ENCODE measurements around the gene MEGF10.

MEGF10 gene

DNA sequence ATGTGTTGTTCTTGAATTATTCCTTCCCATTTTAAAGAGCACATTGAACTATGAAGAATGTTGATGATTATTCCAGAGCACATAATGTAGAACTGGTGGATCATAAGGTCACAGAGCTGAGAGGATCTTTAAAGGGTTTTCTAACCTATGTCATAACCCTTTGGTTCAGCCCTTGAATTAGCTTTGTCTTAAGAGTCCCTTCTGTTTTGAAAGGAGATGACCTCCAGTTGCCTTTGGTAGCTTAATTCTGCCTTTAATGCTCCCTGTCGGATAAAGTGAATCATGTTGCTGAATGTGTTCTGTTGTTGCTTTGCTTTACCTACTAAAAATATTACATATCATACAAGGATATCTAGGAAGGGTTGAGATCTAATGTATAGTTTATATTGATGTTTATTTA is 127.8 kb downstream of the MEGF10 start:
- no peak for DNase-seq

DNA sequence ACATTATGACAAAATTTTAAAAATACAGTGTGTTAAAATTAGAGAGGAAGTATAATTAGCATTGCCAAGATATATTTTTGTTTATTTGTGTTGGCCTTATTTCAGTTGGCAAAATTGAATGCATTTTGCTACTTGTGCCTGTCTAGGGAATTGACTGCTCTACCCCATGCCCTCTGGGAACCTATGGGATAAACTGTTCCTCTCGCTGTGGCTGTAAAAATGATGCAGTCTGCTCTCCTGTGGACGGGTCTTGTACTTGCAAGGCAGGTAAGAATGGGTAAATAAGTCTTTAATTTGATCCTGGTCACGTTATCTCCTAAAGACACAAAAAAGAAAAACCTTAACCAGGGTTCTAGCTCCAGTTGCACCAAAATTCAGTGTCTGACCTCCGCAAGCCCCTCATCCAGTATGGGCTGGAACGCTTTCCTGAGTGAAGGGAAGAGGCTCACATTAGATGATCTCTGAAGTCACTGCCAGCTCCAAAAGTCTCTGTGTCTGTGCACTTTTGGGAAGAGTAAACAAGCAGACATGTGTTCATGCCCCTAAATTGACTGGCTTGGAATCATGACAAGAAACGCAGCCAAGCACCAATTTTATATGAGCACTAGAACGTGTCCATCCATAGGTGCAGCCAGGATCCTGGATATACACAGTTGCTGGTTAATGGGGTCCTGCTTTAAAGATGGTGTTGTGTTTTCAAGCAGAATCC is 128.5 kb downstream of the MEGF10 start:
- no peak for DNase-seq

DNA sequence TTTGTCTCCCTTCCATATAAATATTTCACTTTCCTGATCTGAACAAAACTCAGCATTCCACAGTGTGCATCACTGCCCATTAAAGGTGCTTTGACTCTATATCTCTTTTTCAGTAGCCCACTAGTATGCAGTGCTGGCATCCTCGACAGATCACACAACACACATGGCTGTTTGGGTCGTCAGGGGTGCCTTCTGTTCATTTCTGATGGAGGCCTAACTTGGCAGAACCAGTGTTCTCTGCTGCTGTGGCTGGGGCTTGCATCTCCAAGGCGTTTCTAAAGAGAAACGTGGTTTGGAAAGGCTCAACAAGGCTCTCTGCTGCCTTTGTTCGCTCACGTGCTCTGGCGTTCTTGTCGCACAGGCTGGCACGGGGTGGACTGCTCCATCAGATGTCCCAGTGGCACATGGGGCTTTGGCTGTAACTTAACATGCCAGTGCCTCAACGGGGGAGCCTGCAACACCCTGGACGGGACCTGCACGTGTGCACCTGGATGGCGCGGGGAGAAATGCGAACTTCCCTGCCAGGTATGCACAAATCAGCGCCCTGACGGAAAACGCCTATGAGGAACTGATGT is 129.2 kb downstream of the MEGF10 start:
- no peak for DNase-seq

DNA sequence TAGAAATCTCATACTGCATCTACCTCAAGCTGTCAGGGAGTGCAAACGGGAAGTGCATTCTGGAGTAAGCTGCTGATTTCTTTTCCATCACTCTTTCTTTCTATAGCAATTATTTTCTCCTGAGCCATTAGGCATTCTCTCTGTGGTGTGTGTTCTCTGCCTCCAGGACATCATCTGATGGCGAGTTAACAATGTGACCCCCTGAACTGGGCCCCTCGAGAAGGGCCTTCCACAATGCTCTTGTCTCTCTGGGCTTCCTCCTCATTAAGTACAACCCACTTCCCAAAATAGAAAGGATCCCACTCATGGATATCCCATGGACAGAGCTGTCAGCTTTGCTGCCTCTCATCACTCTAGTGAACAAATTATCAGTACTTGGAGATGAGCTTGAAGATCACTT is 130.2 kb downstream of the MEGF10 start:
- DNase-seq = no peak

DNA sequence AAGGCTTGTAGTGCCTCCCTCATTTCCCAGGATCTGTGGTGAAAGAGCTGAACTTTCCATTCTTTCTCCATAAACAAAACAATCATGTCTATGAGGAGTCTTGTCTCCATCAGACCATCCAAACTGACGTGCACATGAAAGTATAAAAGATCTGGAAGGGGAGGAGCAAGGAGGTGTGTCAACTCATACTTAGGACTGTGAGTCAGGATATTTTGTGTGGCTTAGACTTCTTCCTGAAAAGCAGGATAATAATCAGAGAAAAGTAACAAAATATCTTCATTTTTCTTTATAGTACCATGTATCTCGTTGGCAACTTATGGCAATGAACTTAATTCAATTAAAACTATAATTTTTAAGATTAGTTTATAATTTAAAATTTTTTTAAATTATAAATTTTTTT is 130.9 kb downstream of the MEGF10 start:
- DNase-seq = no peak

DNA sequence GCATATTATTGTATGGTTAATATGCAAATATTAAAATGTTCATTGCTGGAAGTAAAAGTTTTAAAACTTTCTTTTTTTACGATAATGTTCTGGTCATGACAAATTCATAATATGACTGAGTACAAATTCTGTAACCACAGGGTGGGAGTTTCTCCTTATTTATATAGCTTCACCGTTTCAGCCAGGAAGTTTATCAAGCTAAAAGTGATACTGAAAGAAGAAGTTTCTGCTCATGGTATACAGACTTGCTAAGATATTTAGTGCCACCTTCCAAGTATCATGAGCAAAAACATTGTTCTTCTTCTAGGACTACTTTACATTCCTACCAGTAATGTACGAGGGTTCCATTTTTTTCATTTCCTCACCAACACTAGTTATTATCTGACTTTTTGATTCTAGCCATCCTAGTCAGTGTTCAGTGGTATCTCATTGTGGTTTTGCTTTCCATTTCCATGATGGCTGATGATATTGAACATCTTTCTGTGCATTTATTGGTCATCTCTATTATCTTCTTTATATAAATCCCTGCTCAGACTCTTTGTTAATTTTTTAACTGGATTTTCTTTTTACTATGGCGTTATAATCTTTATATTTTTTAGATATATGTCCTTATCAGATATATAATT is 132.7 kb downstream of the MEGF10 start:
- DNase-seq = no peak

DNA sequence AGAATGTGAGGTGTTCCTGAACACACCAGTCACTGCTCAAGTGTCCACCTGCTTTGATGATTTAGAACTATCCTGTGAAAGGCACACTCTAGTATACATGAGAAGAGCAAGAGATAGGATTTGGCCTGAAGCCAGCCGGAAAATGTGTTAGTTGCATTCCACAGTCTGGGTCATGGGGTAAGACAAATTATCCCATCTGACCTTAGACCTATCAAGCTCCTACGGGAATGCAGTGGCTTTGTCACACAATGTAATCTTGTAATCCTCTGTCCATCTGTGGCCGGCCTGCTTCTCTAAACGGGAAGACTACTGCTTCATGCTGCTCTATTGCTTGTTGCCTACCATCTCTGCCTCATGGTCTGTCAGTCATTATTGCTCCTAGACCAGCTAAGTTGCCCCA is 134.4 kb downstream of the MEGF10 start:
- DNase-seq = no peak

DNA sequence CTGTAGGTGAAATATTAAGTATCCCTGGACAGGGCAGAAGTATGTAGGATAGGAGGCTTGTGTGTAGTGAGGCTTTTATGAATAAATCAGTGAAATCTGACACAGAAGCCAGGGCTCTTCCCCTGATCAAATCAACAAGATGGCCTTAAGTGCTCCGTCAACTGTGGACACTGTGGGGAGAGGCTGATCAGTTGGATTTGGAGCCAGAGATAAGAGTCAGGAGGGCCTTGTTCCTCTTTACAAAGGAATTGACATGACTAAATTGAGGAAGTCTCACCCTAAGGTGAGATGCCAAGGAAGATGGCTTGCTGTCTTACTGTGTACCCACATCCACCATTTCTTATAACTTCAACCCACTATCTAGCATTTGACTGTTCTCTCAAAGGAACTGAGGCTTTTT is 135.3 kb downstream of the MEGF10 start:
- no peak for DNase-seq

DNA sequence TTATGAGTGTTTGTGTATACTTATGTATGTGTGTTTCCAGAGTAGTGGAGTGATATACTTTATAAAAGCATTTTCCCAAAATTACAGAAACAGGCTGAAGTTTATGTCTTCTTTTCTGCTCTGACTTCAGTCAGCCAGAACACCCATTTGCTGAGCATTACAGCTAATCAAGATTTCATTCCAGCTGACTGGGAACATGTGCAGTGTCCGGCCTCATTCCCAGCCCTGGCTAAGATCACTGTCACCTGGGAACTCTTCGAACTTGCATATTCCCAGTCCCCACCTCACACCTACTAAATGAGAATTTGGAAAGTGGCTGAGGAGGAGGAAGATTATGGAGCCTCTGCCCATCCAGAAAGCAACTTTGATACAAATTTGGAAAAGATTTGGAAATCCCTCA is 136.1 kb downstream of the MEGF10 start:
- DNase-seq = no peak

DNA sequence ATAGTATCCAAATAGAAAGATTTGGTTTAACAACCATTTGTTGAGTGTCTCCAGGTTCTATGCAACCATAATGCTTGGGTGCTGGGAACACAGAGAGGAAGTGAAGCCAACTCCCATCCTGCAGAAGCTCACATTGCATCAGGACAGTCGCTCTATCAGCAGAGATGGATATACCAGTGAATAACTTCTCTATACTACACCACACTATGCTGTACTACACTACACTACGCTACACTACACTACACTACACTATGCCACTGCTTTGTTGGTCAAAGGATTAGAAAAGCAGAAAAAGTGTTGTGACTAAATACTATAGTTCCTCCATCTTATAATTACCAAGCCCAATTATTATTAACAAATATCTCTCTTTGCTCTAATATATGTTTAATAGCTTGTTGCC is 137.7 kb downstream of the MEGF10 start:
- no peak for DNase-seq

DNA sequence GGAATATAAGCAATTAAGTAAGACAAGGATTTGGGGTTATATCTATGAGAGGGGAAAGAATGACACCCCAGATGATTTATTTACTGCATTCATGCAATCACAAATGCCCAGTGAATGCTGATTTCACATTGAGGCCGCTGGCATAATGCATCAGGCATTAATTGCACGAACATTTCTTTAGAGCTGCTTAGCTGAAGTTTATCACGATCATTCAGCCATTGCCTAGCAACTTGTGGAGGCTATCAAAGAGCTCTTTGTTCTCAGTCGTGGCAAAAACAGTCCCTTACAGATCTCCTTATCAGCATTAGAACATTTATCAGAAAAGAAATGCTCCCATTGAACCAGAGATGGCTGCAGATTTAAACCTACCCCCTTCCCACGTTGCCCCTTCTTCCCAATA is 138.2 kb downstream of the MEGF10 start:
- no peak for DNase-seq

DNA sequence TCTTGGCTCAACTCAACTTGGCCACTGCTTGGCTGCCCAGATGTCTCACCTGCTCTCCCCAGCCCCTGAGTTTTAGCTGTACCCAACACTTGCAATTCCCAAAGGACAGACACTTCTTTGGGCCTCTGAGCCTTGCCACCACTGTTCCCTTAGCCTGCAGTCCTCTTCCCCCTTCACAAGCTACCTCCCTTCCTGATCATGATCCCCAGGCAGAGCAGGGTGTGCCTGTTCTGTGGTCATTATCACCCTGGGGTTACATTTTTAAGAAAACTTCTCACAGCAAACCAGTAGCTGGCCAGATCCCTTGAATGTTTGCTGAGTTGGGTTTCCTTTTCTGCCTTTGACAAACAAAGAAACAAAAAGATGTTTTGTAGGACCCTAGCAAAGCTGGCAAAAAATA is 139.3 kb downstream of the MEGF10 start:
- DNase-seq = no peak

DNA sequence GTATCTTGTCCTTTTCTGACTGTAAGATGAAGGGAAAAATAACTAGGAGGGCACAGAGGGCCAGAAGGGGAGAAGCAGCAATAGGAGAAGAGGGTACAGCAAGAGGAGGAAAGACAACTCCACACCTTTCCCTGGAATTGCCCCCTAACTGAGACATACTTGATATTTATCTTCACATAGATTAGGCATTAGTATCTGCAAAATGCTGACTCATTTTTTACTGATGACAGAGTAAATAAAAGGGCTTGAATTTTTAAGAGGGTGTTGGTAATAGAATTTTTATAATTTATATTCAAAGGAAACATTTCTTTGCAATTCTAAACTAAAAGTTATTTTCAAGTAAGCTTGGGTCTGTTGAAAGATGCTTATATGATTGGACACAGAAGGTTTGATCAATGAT is 140.0 kb downstream of the MEGF10 start:
- DNase-seq = no peak

DNA sequence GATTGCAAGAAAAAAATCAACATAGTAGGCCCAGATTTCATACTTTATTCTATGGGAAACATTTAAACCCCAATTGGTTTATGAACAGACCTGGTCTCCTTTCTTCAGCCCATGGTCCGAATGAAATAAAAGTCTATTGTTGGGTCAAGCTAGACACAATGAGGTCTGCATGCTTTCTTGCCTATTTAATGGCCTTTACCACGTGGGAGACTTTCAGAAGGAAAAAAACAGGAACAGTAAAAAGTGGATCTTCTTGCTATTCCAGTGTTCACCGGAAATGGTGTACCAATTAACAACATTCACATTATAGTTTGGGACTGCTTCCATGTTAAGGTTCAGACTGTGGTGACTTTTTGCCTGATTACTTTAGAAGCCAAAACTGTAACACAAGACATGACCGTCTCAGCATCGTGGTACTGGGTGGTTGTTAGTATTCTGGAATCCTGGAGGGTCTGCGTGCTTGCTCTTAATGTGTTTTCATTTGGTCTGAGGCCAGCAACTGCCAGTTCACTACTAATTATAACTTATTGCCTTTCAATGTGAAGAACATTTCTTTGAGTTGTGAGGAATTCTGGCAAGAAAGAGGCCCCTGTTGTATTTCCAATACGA is 141.5 kb downstream of the MEGF10 start:
- no peak for DNase-seq

DNA sequence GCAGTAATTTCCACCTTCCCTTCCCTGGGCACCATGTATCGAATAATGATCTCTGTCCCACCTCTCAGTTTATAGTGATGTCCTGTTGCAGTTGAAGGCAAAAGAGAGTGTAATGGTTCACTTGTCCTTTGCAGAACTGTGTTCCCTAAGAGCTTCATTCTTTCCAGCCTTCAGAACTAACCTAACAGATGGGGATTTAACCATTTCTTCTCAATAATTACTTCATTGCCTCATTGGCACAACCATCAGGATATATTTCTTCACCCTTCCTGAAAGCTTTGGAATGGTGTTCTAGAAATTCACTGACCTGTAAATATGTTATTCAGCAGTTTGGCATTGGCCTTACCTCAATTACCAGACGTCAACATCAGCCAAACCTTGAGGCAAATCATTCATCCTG is 142.9 kb downstream of the MEGF10 start:
- no peak for DNase-seq

DNA sequence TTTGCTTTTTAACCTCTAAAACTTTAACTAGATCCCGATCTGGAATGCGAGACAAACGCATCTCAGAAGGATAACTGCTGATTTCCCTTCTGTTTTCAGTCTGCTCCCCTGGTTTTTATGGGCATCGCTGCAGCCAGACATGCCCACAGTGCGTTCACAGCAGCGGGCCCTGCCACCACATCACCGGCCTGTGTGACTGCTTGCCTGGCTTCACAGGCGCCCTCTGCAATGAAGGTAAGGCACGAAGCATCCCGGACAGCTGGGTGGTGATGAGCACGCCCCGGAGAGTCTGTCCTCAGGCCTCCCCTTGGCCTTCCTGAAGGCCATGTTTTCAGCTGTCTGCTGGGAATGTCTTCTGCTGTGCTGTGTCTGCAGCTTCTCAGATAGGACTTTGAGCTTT is 144.0 kb downstream of the MEGF10 start:
- no peak for DNase-seq

DNA sequence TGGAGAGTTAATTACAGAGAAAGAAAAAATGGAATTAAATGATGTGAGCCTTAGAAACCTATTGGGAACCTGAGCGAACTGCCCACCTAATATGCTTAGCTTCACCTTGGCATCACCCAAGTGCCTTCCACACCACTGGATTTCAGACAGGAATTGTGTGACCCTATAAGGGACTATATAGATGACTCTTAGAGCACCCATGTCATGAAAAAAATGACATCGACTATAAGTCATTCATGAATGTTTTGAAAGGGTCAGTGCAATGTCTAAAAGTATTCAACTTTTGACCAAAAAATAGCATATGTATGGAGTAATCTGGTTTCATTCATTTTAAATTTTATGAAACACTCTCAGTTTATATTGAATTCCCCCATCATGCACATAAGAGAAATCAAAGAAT is 145.2 kb downstream of the MEGF10 start:
- no peak for DNase-seq

DNA sequence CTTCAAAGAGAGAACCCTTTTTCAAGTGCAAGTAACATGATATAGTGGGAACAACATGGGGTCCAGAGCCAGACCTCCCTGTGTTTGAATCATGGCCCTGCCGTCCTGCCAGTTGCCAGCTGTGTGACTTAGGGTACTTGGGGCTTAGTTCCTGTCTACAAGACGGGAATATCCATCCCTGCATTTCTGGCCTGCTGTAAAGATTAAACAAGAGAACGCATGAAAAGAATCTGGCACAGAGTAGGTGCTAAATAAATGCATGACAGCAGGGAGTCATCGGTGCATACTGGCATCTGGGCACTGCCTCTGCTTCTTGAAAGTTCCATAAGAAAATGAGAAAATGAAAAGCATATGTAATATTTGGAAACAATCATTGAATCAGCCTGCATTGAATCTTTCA is 149.0 kb downstream of the MEGF10 start:
- DNase-seq = no peak

DNA sequence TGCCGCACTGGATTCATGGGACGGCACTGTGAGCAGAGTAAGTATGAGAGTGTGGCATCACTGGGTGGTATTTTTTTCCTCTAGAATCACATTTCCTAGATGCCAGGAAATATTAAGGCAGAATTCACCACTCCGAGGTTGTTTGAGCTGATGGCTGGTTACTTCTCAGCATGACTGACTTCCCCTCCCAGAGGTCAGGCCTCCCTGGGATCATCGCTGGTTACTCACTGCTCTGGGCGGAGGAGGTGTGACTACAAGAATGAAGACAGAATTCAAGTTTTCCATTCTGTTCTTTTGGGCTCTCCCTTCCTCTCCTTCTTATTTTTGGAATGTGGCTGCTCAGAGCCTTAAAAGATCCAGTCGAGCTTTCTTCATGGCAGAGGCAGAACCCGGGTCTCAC is 150.2 kb downstream of the MEGF10 start:
- no peak for DNase-seq

DNA sequence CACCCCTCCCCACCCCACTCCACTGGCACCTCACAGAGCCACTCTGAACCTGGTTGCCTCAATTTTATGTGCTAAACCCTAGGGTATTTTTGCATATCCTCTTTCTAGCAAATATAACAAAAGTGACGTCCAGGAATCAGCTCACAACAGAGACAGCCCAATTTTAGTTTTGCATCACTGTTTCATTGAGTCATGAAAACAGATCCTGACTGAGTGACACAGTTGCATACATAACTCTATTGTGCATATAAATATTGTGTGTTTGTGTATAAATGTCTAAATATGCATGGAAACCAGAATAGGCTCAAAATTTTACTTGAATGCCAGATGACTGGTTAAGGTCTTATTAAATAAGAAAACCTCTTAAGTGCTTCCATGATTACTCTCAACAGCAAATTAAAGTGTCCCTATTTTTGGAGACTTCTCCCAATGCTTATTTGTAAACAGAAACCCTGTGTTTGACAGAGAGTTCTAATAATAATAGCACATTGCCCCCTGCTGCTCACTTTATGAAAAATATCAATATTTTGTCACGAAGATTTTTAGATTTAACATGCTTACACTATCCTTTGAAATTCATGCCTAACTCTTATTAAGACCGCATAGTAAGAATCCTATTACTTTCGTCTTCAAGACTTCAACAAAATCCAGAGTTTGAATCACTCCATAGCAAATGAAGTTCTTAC is 151.3 kb downstream of the MEGF10 start:
- no peak for DNase-seq

DNA sequence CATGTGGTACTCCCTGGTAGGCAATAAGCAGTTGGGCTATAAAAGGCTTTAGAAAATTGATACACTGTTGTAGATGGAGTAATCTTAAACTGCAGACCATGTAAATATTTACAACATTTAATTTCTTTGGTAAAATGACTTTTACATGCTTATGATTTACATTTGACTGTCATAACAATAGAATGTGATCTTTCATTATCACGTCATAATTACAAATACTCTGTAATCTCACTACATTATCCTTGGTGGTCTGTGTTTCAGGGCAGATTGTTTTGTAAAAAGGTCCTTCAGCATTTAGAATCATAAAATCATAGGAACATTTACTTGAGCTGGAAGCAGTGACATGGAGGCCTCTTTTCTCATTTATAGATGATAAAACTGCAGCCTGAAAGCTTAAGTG is 153.6 kb downstream of the MEGF10 start:
- no peak for DNase-seq

DNA sequence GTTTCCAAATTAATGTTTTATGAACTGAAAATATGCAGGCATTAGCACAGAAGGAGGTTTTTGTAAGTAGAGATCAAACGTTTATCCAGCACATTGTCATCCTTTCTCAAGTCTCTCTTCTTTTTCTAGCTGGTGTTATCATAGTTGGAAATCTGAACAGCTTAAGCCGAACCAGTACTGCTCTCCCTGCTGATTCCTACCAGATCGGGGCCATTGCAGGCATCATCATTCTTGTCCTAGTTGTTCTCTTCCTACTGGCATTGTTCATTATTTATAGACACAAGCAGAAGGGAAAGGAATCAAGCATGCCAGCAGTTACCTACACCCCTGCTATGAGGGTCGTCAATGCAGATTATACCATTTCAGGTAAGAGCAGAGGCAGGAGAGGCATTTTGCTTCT is 154.7 kb downstream of the MEGF10 start:
- DNase-seq = no peak

DNA sequence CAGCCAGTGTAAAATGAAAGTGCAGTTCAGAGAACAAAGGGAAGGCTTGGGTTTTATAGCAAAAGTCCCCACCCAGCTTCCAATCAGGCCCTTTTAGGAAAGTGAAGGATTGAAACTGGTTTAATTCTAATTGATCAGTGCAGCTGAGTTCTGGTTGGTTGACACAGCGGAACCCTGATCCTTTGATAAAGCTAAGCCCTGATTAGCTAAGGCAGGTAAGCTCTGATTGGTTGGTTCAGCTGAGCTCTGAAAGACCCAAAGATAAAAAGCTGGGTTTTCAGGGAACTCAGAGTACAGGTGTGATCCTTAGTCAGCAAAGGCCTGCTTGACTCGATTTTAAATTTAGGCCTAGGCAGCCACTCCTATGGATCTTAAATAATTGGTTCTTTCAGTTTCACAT is 156.0 kb downstream of the MEGF10 start:
- DNase-seq = no peak

DNA sequence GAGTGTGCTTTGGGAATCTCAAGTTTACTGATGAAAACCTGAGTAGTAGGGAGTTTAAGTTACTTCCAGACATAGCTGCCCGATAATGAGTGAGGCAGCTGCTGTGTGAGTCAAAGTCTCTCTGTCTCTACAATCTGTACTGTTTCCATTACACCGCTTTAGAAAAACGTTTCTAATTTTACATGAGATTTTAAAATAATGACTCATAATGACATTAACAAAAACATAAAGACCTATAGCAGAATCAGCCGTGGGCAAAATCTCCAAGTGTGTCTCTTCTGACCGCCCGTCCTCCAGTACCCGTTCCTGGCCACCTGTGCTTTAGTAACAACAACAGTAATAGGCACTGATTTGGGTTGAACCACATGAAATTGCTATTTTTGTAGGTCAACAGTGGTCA is 157.2 kb downstream of the MEGF10 start:
- DNase-seq = no peak

Measured in femur (tissue), 1 donor.